Measurements from ENCODE around the gene UBE2O.

The UBE2O gene

DNA sequence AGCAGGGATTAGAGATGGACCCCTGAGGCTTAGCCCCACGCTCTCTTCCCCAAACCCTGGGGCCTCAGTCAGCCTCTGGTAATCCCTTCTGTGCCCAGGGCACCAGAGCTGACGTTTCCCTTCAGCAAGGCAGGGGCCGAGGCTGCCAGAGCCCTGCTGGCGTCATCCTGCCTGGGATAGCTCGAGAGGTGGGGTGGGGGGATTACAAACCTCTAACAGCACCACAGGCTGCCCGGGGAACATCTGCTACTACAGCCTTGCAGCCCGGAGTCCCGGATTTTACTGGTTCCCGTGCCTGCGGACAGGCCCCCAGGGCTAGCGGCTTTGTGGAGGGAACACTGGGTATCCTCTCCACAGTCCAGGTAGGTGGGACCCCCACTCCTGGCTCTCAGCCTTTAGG, 14.4 kb upstream of the UBE2O start, which contains the start of gene AANAT:
AANAT (plus strand) TSS at position 238 of the 400 bp plus-strand sequence. CDS start 1,144 bp downstream, outside the sequence.
- DNase-seq (ENCODE audit: low spot score): no peak

DNA sequence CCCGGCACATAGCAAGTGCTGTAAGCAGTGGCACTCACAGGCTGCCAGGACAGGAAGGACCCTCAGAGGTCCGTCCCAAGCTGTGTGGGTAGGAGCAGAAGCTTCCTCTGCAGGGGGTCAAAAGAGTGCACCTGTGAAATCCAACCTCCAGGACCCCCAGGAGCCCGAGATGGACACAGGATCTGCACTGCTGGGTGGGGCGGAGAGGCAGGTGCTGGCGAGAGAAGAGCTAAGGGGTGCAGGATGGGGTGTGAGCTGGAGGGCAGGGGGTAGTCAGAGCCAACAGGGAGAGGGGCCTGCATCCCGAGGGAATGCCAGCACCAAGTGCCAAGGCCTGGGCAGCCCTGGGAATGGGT, 13.8 kb upstream of the UBE2O start:
- DNase-seq (ENCODE audit: low spot score): no peak

DNA sequence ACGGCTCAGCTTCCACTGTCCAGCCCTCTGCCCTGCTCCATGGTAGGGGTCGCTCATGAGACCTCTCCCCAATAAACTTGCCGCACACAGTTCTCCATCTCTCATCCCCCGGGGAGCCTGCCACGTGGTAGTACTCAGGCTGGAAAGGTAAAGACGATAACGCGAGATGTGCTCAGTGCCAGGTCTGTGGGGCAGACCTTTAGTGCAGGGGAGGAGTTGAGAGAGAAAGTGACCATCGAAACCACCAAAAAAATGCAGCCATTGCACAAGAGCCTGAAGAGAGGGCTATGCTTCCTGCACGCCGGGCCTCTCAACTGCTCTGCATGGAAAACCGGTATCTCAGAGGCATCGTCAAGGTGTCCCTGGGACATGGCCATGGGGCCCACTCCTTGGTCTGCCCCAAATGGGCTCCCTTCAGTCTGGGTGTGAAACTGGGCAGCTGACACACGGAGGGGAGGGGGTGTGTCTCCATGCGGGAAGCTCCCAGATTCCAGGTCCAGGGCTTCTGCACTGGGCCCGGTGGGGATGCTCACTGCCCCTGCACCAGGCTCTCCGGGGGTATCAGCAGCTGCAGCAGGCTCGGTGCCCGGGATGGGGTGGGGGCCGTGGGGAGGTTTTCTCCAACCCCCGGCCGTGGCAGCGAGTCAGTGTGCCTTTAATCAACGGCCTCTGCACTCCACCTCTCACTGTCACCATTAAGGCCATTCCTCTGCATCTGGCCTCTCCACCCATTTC, 9.8 kb upstream of the UBE2O start:
- DNase-seq (ENCODE audit: low spot score): no peak

- no peak for DNase-seq (ENCODE audit: low spot score)
Measured at GRCh38 chr17:76461765-76462555, 9.0 kb upstream of the UBE2O start.

GRCh38 chr17:76459674-76460073, 6.7 kb upstream of the UBE2O start:
- no peak for DNase-seq (ENCODE audit: low spot score)

DNA sequence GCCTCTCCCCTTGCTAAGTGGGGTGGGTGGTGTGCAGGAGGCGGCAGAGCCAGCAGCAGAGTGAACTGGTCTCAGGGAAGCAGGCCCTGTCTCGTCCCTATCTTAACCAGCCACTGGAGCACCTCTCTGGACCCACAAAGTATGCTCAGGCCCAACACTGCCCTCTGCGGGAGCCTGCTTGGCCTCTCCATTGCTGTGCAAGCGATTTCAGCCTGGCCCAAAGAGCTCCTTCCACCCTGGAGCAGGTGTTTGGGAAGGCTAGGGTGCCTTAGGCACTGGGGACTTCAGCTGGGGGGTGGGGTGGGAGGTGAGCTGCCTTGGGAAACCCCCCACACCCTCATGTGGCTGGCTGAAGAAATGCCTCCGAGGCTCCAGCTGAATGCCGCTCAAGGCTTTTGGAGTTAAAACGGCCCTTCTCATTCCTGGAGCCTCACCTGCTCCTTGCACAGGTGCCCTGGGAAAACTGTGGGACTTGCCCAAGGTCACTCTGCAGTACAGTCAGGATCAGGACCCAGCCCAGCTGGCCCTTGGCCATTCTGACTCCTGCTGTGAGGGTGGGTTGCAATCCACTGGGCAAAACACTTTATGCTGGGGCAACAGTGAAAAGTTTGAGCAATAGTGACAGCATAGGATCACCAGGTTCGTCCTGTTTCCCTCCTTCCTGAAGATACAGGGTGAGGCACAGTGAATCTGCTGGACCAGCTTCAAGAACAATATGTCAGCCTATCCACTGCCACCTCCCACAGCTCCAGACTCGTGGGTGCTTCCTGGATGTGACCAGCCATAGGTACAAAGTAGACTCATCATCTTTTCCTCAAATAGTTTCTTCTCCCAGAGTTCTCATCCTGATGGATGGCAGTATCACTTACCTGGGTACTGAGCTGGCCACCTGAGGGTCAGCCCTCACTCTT, 5.9 kb upstream of the UBE2O start:
- DNase-seq (ENCODE audit: low spot score): no peak

DNA sequence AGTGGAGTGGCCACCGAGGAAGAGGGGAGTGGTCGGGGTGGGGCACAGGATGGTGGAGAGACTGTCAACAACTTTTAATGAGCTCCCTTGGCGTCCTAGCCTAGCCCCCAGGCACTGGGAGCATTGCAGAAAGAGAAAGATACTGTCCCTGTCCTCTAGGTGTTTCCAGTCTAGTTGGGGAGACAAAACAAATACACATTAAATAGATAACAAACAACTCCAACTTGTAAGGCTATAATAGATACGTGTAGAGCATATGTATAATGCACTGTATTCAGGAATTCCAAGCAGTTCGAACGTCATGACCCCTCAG, 435 bp upstream of the UBE2O start:
- DNase-seq (ENCODE audit: low spot score): no peak

DNA sequence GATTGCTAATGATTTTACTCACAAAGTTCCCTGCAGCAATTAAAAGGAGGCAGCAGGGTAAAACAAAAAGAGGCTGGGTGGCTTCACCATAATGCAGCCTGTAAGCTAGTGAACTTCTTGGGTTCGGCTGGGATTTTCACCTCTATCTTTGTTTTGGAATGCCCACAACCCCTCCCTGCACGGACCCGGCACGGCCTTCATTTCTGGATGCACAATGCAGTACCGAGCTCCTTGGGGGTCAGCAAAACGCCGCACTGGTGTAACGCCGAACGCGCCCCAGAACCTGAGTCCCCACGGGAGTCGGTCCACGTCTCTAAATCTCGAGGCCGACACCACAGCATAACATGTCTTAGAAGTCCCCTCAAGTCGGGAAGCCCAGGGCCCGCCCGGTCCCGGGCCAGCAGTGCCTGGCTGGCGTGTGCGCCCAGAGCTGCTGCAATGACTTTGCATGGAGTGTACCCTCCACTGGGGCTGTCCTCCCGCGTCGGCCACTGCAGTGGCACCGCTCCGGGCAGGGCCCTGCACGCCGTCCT, 759 bp downstream of the UBE2O start:
- DNase-seq (ENCODE audit: low spot score): no peak

DNA sequence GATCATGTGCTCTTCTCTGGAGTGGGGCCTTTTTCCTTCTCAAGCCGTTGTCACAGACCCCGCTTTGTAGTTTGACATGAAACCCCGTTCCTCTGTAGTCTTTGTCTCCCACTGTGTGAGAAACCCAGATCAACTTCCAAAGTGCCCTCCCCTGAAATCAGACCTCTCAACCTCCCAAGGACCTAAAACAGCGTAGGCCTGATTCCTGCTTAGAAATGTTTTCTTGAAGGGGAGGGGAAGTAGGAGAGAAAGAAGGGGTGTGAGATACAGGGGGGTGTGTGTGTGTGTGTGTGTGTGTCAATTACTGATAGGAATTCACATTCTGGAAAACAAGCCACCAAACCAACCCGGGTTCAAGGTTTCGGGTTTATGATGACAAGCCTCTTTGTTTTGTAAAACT, 1.4 kb downstream of the UBE2O start:
- no peak for DNase-seq (ENCODE audit: low spot score)

GRCh38 chr17:76449126-76449525, 3.8 kb downstream of the UBE2O start:
- no peak for DNase-seq (ENCODE audit: low spot score)

DNA sequence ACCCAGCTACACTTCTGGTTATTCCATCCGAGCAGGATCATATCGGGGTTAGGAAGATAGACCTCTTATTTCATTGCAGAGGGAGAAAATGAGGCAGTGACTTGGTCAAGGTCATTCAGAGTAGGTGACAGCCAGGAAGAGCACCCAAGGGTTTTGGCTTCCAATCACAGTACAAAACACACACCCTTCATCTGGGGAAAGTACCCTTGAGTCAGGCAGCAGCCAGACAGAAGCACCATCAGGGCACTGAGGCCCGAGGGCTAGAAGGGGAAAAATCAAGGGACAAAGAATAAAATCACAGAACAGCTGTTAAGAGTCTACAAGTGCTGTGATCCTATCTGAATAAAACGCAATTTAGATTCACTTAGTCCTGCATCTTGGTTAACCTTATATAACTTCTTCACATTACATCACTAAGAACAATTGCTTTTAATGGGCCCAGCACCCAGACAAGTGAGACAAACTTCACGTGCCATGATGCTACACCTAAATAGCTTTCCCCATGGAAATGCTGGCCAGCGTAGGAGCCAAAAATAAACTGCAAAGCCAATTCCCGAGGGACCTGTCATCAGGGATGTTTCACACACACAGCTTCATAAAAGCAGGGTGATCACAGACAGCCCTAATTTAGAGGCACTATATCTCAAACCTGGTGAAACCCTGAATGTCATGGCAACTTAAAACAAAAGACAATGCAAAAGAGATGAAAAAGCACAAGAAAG, 4.9 kb downstream of the UBE2O start:
- no peak for DNase-seq (ENCODE audit: low spot score)

- no peak for DNase-seq (ENCODE audit: low spot score)
Measured at GRCh38 chr17:76446449-76447231, 6.3 kb downstream of the UBE2O start.

GRCh38 chr17:76445697-76446448, 7.1 kb downstream of the UBE2O start:
- DNase-seq (ENCODE audit: low spot score): no peak

GRCh38 chr17:76444518-76445311, 8.2 kb downstream of the UBE2O start:
- DNase-seq (ENCODE audit: low spot score): no peak

- DNase-seq (ENCODE audit: low spot score): no peak
Measured at GRCh38 chr17:76442341-76443338, 10.3 kb downstream of the UBE2O start.

- DNase-seq (ENCODE audit: low spot score): no peak
Measured at GRCh38 chr17:76441686-76442340, 11.1 kb downstream of the UBE2O start.

DNA sequence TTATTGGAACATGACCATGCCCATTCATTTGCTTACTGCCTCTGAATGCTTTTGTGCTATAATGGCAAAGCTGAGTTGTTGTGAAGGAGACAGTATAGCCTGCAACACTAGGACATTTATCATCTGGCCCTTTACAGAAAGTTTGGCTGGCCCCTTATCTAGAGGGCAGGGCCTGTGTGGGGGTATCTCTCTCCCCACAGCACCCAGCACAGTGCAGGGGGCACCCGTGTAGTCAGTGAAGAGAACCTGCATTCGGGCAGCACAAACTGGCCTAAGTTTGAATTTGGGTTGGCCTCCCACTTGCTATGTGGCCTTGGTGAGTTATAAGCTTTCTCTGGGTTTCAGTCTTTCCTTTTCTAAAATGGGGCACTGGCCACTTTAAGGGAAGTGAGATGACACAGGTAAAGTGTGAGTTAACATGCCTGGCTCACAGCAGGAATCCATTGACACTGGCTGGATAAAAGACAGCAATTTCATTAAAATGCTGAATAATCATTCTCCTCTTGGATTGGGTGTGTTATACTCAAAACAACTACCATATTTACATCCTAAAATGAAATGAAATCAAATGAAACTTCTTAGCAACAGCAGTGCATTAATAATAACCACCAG, 12.1 kb downstream of the UBE2O start:
- no peak for DNase-seq (ENCODE audit: low spot score)
